ENCODE measurements around the gene STAT6.

GRCh38 chr12:57112492-57113294 lies 1.5 kb upstream of the STAT6 start:
- TF ChIP-seq EZH2phosphoT487 (IDR thresholded peaks at IDR 0.05), result no peak
- TF ChIP-seq CTCF (IDR thresholded peaks at IDR 0.05), result peak; percentile 89

Measured in neural progenitor cell (in vitro differentiated cells).